NCI-H1694 treated with DMSO at 0.1 percent for 48 hours (cell line): Measurements from ENCODE around the gene HIP1.
"Not testable (repeated sequence)": the region's sequence is repeated elsewhere in the genome, so short reads cannot be mapped to it uniquely, and the experiment has no call there.

Source experiments
- DNase-seq: peaks from one replicate; lab custom pipeline; 2025; lab: John Stamatoyannopoulos, UW

The HIP1 gene

GRCh38 chr7:75738604-75738974 lies at the start of gene HIP1:
Gene HIP1 (minus strand): TSS chr7:75738941. CDS start chr7:75738920, 21 bp downstream.
- no peak for DNase-seq

GRCh38 chr7:75788154-75788847 lies 49.6 kb upstream of the HIP1 start:
- not testable (repeated sequence) for DNase-seq

- DNase-seq = not testable (repeated sequence)
Measured at GRCh38 chr7:75783058-75783457, 44.3 kb upstream of the HIP1 start.

GRCh38 chr7:75780647-75781273 lies 42.0 kb upstream of the HIP1 start:
- not testable (repeated sequence) for DNase-seq

- DNase-seq = not testable (repeated sequence)
Measured at GRCh38 chr7:75779516-75779915, 40.8 kb upstream of the HIP1 start.

- DNase-seq = not testable (repeated sequence)
Measured at GRCh38 chr7:75779035-75779434, 40.3 kb upstream of the HIP1 start.

GRCh38 chr7:75776295-75776971 lies 37.7 kb upstream of the HIP1 start:
- peak; percentile 87 for DNase-seq

GRCh38 chr7:75773958-75774357 lies 35.2 kb upstream of the HIP1 start:
- DNase-seq = not testable (repeated sequence)

GRCh38 chr7:75772081-75773077 lies 33.6 kb upstream of the HIP1 start, which contains the start of gene CCL26:
Gene CCL26 (minus strand): TSS chr7:75772211. CDS start chr7:75772176, 35 bp downstream.
- DNase-seq = peak; percentile 14

GRCh38 chr7:75771224-75771623 lies 32.5 kb upstream of the HIP1 start:
- no peak for DNase-seq

GRCh38 chr7:75762350-75762917 lies 23.7 kb upstream of the HIP1 start:
- DNase-seq = peak; percentile 77

GRCh38 chr7:75761801-75762200 lies 23.1 kb upstream of the HIP1 start:
- not testable (repeated sequence) for DNase-seq

- DNase-seq = no peak
Measured at GRCh38 chr7:75758491-75758890, 19.8 kb upstream of the HIP1 start.

- no peak for DNase-seq
Measured at GRCh38 chr7:75757860-75758259, 19.1 kb upstream of the HIP1 start.

- no peak for DNase-seq
Measured at GRCh38 chr7:75756991-75757676, 18.4 kb upstream of the HIP1 start.

- DNase-seq = no peak
Measured at GRCh38 chr7:75756206-75756990, 17.7 kb upstream of the HIP1 start.

GRCh38 chr7:75743455-75743859 lies 4.7 kb upstream of the HIP1 start:
- DNase-seq = no peak

- no peak for DNase-seq
Measured at GRCh38 chr7:75740846-75741497, 2.2 kb upstream of the HIP1 start.
